MM.1S (cell line): ENCODE results near the gene SLC43A3.

Experiments used
- CTCF ChIP-seq: fragments of 300-600 bp; sonication (generic); IDR thresholded peaks from 2 replicates; pipeline ENCODE4 v1.5.1; 2016; ENCODE audit warnings: antibody characterized with exemption, low read length, mixed read lengths
- EZH2phosphoT487 ChIP-seq: fragments of 300-600 bp; sonication (generic); IDR thresholded peaks from 2 replicates; pipeline ENCODE4 v1.6.1; 2018; ENCODE audit warnings: antibody characterized with exemption, low read length

- TF ChIP-seq CTCF (no peak), EZH2phosphoT487 (no peak)
These were observed 5.1 kb downstream of the SLC43A3 start for GRCh38 chr11:57421805-57422204.
